Endothelial cell of umbilical vein (primary cell): ENCODE results near the gene RXFP1. TPM values are rescaled to one million over a fixed set of nuclear protein-coding genes. Genes with fewer than 3 reads are reported as not detected.

Source experiments
- BruUV-seq: library from RNA; stranded (reverse); fragments of 400-500 nt; replicated peaks from 2 replicates; lab custom pipeline; 2021; lab: Mats Ljungman, UMichigan
- CTCF ChIA-PET: fragments of 300-600, 350-600 bp; sonication (Branson Sonifier 250); formaldehyde crosslinking; loops from one replicate; lab custom pipeline; 2021; ENCODE audit warnings: antibody characterized with exemption, inconsistent platforms; lab: Charles Lee
- POLR2A ChIA-PET: fragments of 300-600, 350-600 bp; sonication (Branson Sonifier 250); formaldehyde crosslinking; loops from one replicate; lab custom pipeline; 2021; ENCODE audit warnings: antibody characterized with exemption, inconsistent platforms; lab: Charles Lee
- DNase-seq: peaks from one replicate; pipeline ENCODE4 v3.0.0-alpha.2; 2011; ENCODE audit warnings: low read depth, low spot score
- FAIRE-seq: peaks from 2 replicates; lab custom pipeline; 2011; peaks lifted over from hg19 to GRCh38; lab: Jason Lieb, UNC
- H2AFZ ChIP-seq: 2 replicates; pipeline ENCODE4 v1.6.0; 2012; ENCODE audit warnings: low read depth, low read length, control low read depth, inconsistent platforms
- H3K27ac ChIP-seq: 2 replicates; pipeline ENCODE4 v1.5.1; 2011; ENCODE audit warnings: low read depth, mild to moderate bottlenecking, control low read depth, low read length, moderate library complexity; ENCODE audit not compliant: insufficient read depth
- H3K27me3 ChIP-seq, 2 experiments: 2 replicates each; pipeline versions ENCODE4 v1.6.0 to v1.6.1; 2011; ENCODE audit warnings: low read length in 2 of 2, mixed read lengths in 1 of 2; ENCODE audit not compliant: control insufficient read depth in 2 of 2, insufficient read depth in 2 of 2
- H3K36me3 ChIP-seq, 2 experiments: 2 replicates in 1 of 2; 3 replicates in 1 of 2; pipeline ENCODE4 v1.5.1; 2011; ENCODE audit warnings: low read length in 2 of 2, mild to moderate bottlenecking in 1 of 2, moderate library complexity in 1 of 2; ENCODE audit not compliant: control insufficient read depth in 2 of 2, insufficient read depth in 2 of 2; ENCODE audit errors: extremely low read depth in 1 of 2
- H3K4me1 ChIP-seq: 3 replicates; pipeline ENCODE4 v1.5.1; 2011; ENCODE audit warnings: mild to moderate bottlenecking, low read length; ENCODE audit not compliant: control insufficient read depth, insufficient read depth; ENCODE audit errors: extremely low read depth
- H3K4me2 ChIP-seq: 2 replicates; pipeline ENCODE4 v1.6.1; 2011; ENCODE audit warnings: low read length, control low read depth, mixed read lengths; ENCODE audit not compliant: insufficient read depth
- H3K4me3 ChIP-seq, 3 experiments: fragments of 200-600 bp in 1 of 3; sonication (generic), shearing (Covaris generic) in 1 of 3; replicated peaks in 1 of 3; 2 replicates each; pipeline ENCODE4 v1.5.1; 2011 to 2016; ENCODE audit warnings: control low read depth in 3 of 3, low read length in 3 of 3, mild to moderate bottlenecking in 2 of 3, inconsistent platforms in 1 of 3, low read depth in 1 of 3, moderate library complexity in 1 of 3; ENCODE audit not compliant: insufficient read depth in 1 of 3
- H3K79me2 ChIP-seq: 2 replicates; pipeline ENCODE4 v1.6.0; 2012; ENCODE audit warnings: low read length, inconsistent platforms; ENCODE audit not compliant: control insufficient read depth, insufficient read depth
- H3K9ac ChIP-seq: replicated peaks from 2 replicates; pipeline ENCODE3; 2011; ENCODE audit warnings: low read length, control low read depth; ENCODE audit not compliant: insufficient read depth; ENCODE audit errors: extremely low read depth
- H3K9me1 ChIP-seq: replicated peaks from 3 replicates; pipeline ENCODE4 v1.6.0; 2011; ENCODE audit warnings: mild to moderate bottlenecking, low read length; ENCODE audit not compliant: control insufficient read depth, insufficient read depth; ENCODE audit errors: extremely low read depth
- H3K9me3 ChIP-seq: replicated peaks from 2 replicates; pipeline ENCODE4 v1.5.1; 2012; ENCODE audit warnings: low read length, inconsistent platforms; ENCODE audit not compliant: control insufficient read depth, insufficient read depth
- H4K20me1 ChIP-seq: replicated peaks from 2 replicates; pipeline ENCODE3; 2011; ENCODE audit warnings: mild to moderate bottlenecking, low read length; ENCODE audit not compliant: control insufficient read depth, insufficient read depth; ENCODE audit errors: extremely low read depth
- CTCF ChIP-seq, 2 donors: IDR thresholded peaks; 1 replicate in 1 of 2; 2 replicates in 1 of 2; pipeline ENCODE4 v1.5.1; 2011; ENCODE audit warnings: low read length in 2 of 2, mild to moderate bottlenecking in 2 of 2, moderate library complexity in 2 of 2, control low read depth in 1 of 2, inconsistent platforms in 1 of 2, low read depth in 1 of 2; ENCODE audit not compliant: insufficient read depth in 1 of 2; ENCODE audit errors: extremely low read depth in 1 of 2
- EZH2 ChIP-seq: IDR thresholded peaks from 2 replicates; pipeline ENCODE4 v1.6.1; 2012; ENCODE audit warnings: borderline replicate concordance, low read depth, mild to moderate bottlenecking, moderate library complexity, low read length, inconsistent platforms; ENCODE audit not compliant: severe bottlenecking
- FOS ChIP-seq: IDR thresholded peaks from 2 replicates; pipeline ENCODE4 v1.6.1; 2011; ENCODE audit warnings: mild to moderate bottlenecking, low read length, moderate library complexity, borderline replicate concordance; ENCODE audit not compliant: insufficient read depth
- GATA2 ChIP-seq: IDR thresholded peaks from 2 replicates; pipeline ENCODE4 v1.7.0; 2011; ENCODE audit warnings: low read depth, mild to moderate bottlenecking, moderate library complexity, mixed read lengths, low read length; ENCODE audit not compliant: insufficient read length, insufficient read depth
- JUN ChIP-seq: IDR thresholded peaks from 2 replicates; pipeline ENCODE4 v1.6.1; 2011; ENCODE audit warnings: borderline replicate concordance, low read depth; ENCODE audit not compliant: insufficient read length, insufficient read depth
- MAX ChIP-seq: IDR thresholded peaks from 2 replicates; pipeline ENCODE4 v1.6.1; 2011; ENCODE audit not compliant: insufficient read depth, insufficient read length
- MYC ChIP-seq: IDR thresholded peaks from one replicate; pipeline ENCODE4 v1.6.1; 2011; ENCODE audit warnings: mild to moderate bottlenecking, low read depth, low read length
- POLR2A ChIP-seq: IDR thresholded peaks from 2 replicates; pipeline ENCODE4 v1.6.1; 2012; ENCODE audit warnings: low read depth, mild to moderate bottlenecking, control low read depth, low read length
- POLR2AphosphoS5 ChIP-seq: IDR thresholded peaks from 2 replicates; pipeline ENCODE4 v1.6.1; 2012; ENCODE audit warnings: low read depth, mild to moderate bottlenecking, control low read depth, low read length, moderate library complexity; ENCODE audit not compliant: insufficient read depth
- dilution Hi-C: fragments of 300-500 bp; cut with MboI; formaldehyde crosslinking; loops from one replicate; pipeline ENCODE4 v1.15.0; 2019; ENCODE audit warnings: low sequenced_read_pairs; ENCODE audit not compliant: extremely low pct_ligation_motif_present
- intact Hi-C: fragments of 100-400 bp; cut with micrococcal nuclease; formaldehyde crosslinking; loops from one replicate; pipeline ENCODE4 v1.10.0; 2022
- polyA plus RNA-seq, 4 experiments: library from polyadenylated mRNA; depleted of rRNA in 3 of 4; stranded (reverse) in 3 of 4; unstranded in 1 of 4; fragments of >200 nt; gene quantifications; 2 replicates each; pipeline versions ENCODE4 v1.2.1 to v1.2.3, GENCODE V29; 2011 to 2012; ENCODE audit warnings: missing spikeins in 1 of 4
- small RNA-seq: library from RNA; depleted of rRNA; stranded (forward); fragments of <200 nt; gene quantifications from one replicate; pipeline ENCODE3, GENCODE V24; 2012; ENCODE audit warnings: low replicate concordance, low read depth; ENCODE audit not compliant: insufficient read depth, insufficient read length
- total RNA-seq: library from RNA; stranded (reverse); gene quantifications from 2 replicates; pipeline ENCODE4 v1.2.3, GENCODE V29; 2021

RXFP1 gene
- total and polyA plus RNA-seq, 2 donors (not counting 3 experiments of a cell fraction or from before 2014, with no cell fraction given): not detected

- POLR2A ChIA-PET: no interaction called here
- FAIRE-seq: no peak
- intact Hi-C loops: no loop called here
Observed at GRCh38 chr4:158688813-158689212, 167.1 kb downstream of the RXFP1 start.

More at GRCh38 chr4:158688813-158689212, 167.1 kb downstream of the RXFP1 start:
- Histone ChIP-seq H3K4me3 (no peak overlapping the region), H3K36me3 (no peaks in the 10 kb centered on the region), H2AFZ (no peak overlapping the region), H3K27ac (no peak overlapping the region), H3K4me2 (no peak overlapping the region), H3K9me3 (no peaks in the 10 kb centered on the region), H4K20me1 (no peaks in the 10 kb centered on the region), H3K4me1 (no peaks in the 10 kb centered on the region), H3K79me2 (no peaks in the 10 kb centered on the region), H3K27me3 (no peaks in the 10 kb centered on the region), H3K9ac (no peak overlapping the region), H3K9me1 (no peaks in the 10 kb centered on the region)
- dilution Hi-C loops: no loop called here
- no TSS peak for BruUV-seq
- CTCF ChIA-PET: no interaction called here
- TF ChIP-seq FOS: no peak
- TF ChIP-seq POLR2AphosphoS5: no peak
- no peak for TF ChIP-seq GATA2
- no peak for TF ChIP-seq MYC
- TF ChIP-seq CTCF (IDR thresholded peaks at IDR 0.05; ENCODE audit: extremely low read depth in 1 of 2, insufficient read depth in 1 of 2, low read depth in 1 of 2, low read length in 2 of 2): no peak
- no peak for TF ChIP-seq MAX
- no peak for TF ChIP-seq JUN
- no peak for TF ChIP-seq POLR2A
- no peak for TF ChIP-seq EZH2
- DNase-seq: no peak

Small RNA genes within 50 kb of the gene (small RNA-seq; reads per million reads assigned to genes)
- gene RF00012: not detected

Other genes with a start within 250 kb of the RXFP1 start
- 19.3 and 19.6 TPM in 2 replicates for gene C4orf46, start 150.0 kb downstream of the RXFP1 start, total RNA-seq
- gene C4orf46, start 150.0 kb downstream of the RXFP1 start, polyA plus RNA-seq: 7.5 and 9.4 TPM in 2 replicates
- 21.8 and 22.3 TPM in 2 replicates for gene ETFDH, start 150.4 kb downstream of the RXFP1 start, total RNA-seq
- gene ETFDH, start 150.4 kb downstream of the RXFP1 start, polyA plus RNA-seq: 16.9 and 17.3 TPM in 2 replicates
- gene PPID, start 201.5 kb downstream of the RXFP1 start, total RNA-seq: 24.7 and 25.7 TPM in 2 replicates
- 11.1 and 11.5 TPM in 2 replicates for gene PPID, start 201.5 kb downstream of the RXFP1 start, polyA plus RNA-seq
- 13.6 and 14.4 TPM in 2 replicates for gene FNIP2, start 247.1 kb downstream of the RXFP1 start, total RNA-seq
- gene FNIP2, start 247.1 kb downstream of the RXFP1 start, polyA plus RNA-seq: 2.6 and 4.5 TPM in 2 replicates